Uterus (tissue), 2 donors: ENCODE data around the gene STK36.

Source experiments
- POLR2A ChIP-seq, 2 donors: fragments of 450-650 bp; IDR thresholded peaks; one replicate each; pipeline ENCODE4 v1.6.1; 2016; ENCODE audit warnings: antibody characterized with exemption in 2 of 2, mild to moderate bottlenecking in 1 of 2, moderate library complexity in 1 of 2
- TF ChIP-seq, protein P1 (sequence below), 4 experiments: fragments of 200-600 bp in 2 of 4; fragments of 450-650 bp in 2 of 4; sonication (generic) in 2 of 4; IDR thresholded peaks; one replicate each; pipeline ENCODE4 v1.5.1; 2016 to 2019; ENCODE audit warnings: antibody characterized with exemption in 4 of 4, mild to moderate bottlenecking in 2 of 4, moderate library complexity in 1 of 4

GRCh38 chr2:218710334-218710686 lies 38.4 kb downstream of the STK36 start:
- TF ChIP-seq, protein P1, sequence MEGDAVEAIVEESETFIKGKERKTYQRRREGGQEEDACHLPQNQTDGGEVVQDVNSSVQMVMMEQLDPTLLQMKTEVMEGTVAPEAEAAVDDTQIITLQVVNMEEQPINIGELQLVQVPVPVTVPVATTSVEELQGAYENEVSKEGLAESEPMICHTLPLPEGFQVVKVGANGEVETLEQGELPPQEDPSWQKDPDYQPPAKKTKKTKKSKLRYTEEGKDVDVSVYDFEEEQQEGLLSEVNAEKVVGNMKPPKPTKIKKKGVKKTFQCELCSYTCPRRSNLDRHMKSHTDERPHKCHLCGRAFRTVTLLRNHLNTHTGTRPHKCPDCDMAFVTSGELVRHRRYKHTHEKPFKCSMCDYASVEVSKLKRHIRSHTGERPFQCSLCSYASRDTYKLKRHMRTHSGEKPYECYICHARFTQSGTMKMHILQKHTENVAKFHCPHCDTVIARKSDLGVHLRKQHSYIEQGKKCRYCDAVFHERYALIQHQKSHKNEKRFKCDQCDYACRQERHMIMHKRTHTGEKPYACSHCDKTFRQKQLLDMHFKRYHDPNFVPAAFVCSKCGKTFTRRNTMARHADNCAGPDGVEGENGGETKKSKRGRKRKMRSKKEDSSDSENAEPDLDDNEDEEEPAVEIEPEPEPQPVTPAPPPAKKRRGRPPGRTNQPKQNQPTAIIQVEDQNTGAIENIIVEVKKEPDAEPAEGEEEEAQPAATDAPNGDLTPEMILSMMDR (IDR thresholded peaks at IDR 0.05) = no peak
- no peak for TF ChIP-seq POLR2A (IDR thresholded peaks at IDR 0.05)
